LNCAP (cell line): ENCODE measurements around the gene PPP2R2D.

Source experiments
- TF ChIP-seq, protein P1 (sequence below): fragments of 450-650 bp; IDR thresholded peaks from 2 replicates; pipeline ENCODE4 v1.5.1; 2017; ENCODE audit warnings: mild to moderate bottlenecking

Gene PPP2R2D

DNA sequence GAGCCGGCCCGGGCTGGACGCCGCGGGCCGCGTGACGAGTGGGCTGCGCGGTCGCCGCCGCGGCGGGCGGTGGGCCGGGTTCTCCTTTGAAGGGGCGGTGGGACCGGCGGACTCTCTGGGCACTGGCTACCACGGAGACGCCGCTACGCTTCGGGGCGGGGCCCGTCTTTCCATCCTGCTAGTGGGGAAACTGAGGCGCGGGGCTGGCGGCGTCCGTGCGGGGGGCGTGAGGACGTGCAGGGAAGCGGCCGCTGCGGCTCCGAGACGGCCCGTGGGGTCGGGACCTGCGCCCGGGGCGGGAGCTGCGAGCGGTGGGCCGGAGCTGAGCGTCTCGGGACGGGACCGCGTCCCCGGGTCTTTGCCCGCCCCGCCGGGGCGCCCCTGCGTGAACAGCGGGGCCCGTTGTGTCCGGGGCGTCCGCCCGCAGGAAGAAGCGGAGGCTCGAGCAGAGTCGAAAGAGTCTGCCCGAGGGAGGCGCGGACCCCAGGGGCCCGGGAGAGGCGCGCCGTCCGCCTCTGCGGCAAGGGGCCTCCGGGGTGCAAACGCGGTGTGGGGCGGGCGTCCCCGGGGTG is 81.5 kb downstream of the PPP2R2D start:
- TF ChIP-seq, protein P1, sequence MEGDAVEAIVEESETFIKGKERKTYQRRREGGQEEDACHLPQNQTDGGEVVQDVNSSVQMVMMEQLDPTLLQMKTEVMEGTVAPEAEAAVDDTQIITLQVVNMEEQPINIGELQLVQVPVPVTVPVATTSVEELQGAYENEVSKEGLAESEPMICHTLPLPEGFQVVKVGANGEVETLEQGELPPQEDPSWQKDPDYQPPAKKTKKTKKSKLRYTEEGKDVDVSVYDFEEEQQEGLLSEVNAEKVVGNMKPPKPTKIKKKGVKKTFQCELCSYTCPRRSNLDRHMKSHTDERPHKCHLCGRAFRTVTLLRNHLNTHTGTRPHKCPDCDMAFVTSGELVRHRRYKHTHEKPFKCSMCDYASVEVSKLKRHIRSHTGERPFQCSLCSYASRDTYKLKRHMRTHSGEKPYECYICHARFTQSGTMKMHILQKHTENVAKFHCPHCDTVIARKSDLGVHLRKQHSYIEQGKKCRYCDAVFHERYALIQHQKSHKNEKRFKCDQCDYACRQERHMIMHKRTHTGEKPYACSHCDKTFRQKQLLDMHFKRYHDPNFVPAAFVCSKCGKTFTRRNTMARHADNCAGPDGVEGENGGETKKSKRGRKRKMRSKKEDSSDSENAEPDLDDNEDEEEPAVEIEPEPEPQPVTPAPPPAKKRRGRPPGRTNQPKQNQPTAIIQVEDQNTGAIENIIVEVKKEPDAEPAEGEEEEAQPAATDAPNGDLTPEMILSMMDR: no peak

DNA sequence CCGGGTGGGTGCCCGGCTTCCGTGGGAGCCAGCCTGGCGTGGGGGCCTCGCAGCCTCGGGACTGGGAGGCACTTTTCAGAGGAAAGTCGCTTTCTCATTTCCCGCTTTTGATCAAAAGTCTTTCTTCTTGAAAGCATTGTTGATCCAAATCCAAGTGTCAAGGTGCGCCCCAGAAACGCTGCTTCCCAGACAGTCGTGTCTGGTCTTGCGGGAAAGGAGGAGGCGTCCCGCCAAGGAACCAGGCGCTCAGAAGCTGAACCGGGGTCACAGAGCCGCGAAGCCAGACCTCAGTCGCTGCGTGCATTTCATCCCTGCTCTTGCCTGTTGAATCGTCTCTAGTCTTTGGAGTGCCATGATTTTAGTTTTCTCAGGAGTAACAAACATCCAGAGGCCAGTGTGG is 82.0 kb downstream of the PPP2R2D start:
- TF ChIP-seq, protein P1: no peak

DNA sequence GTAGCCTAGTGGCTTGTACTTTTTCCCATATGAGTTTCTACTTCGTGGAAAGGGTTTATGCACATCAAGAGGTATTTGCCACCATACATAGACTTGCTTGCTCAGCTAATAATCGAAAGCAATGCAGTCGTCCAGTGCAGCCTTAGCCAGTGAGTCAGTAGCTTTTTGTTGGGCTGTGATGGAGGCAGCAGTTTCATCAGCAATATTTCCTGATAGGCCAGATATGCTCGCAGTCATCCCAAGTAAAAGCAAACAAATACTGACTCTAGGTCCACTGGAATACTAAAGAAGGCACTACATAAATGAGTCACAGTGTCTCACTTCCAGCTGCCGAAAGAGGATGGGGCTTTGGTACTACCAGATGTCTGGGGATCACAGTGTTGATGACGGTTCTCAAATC is 83.0 kb downstream of the PPP2R2D start:
- TF ChIP-seq, protein P1: no peak

DNA sequence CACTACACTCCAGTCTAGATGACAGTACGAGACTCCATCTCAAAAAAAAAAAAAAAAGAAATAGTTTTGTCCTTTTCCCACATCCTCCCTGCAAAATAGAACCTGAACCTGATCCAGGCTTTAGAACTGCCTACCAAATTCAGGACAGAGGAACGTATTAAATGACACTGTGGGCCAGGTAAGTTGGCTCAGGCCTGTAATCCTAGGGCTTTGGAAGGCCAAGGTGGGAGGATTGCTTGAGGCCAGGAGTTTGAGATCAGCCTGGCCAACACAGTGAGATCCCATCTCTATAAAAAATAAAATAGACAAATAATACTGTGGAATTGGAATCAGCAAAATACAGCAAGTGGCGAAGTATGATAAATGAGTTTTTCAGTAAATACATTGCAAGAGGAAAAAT is 90.9 kb downstream of the PPP2R2D start:
- TF ChIP-seq, protein P1: no peak

DNA sequence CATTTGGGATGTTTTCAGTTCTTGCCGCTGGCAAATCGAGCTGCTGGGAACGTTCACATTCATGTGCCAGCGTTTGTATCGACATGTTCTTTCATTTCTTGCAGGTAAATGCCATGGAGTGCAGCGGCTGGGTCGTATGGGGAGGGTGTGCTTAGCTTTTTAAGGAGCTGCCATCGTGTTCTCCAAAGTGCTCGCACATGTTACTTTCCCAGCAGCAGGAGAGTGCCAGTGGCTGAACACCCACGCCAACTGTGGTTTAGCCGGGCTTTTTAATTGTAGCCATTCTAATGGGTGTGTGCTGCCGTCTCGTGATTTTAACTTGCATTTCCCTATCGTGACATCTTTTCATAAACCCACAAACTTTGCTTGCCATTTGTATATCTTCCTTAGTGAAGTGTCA is 92.5 kb downstream of the PPP2R2D start:
- TF ChIP-seq, protein P1: no peak

DNA sequence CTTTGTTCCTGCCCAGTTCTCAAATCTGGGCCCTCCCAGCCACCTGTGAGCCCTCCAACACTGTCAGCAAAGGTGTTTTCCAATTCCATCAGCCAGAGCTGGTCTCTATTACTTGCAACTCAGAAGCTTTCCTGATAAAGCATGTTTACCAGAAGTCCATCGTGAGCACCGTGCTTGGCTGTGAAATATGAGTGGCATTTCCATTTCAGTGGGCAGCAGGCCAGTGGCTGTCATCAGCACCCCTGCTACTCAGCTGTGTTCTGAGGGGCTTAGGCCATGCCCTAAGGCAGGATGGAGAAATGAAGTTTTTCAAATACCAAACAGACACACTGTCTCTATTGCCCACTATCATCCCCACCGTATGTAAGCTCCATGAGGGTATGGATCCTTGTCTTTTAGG is 93.6 kb downstream of the PPP2R2D start:
- TF ChIP-seq, protein P1: no peak

DNA sequence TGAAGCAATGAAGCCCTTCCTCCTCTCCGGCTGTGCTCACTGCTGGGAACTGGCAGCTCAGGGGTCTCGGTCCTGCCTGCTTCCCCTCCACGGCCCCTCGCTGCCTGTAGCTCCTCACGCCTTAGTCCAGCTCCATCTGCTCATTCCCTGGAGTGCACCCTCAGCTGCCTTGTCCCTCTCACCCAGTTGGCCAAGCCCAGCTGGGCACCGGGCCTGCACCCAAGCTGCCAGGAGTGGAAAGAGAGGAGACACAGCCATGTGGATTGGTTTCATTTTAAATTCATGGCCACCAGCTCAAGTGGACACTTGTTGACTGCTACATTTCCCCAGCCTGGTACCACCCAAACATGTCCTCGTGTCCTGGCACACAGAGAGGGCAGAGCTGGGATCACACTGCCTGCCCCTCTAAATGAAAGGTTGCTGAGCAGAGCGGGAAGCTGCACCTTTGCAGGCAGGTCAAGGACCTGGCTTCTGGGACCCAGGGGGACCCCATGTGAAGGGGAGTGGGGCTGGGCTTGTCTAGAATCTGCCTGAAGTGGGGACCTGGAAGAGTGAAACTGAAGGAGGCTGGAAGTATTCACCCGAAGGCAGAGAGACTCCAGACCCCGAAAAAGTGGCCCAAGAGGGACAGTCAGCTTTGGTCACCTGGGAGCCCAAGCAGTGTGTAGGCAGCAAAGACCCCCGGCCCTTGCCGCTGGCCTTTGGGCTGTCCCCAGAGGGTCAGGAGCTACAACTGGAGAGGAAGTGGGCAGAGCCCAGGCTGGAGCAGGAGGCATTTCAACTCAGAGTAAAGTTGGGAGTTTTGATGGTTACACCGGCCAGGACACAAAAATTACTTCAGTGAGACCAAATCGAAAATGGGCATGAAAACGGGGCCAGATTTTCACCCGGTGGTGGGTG is 95.9 kb downstream of the PPP2R2D start:
- TF ChIP-seq, protein P1: no peak
